Spleen (tissue), 11 donors: ENCODE results near the gene LUC7L3. TPM values are rescaled to one million over a fixed set of nuclear protein-coding genes. Genes with fewer than 3 reads are reported as not detected.

Experiments
- DNase-seq: peaks from one replicate; pipeline ENCODE4 v3.0.0-alpha.2; 2020
- H3K27ac ChIP-seq, 8 donors: fragments of 200-600 bp; sonication (generic) in 7 of 8; 1 replicate in 4 of 8; 2 replicates in 4 of 8; pipeline versions ENCODE4 v1.5.0 to v1.8.0; 2016 to 2021; ENCODE audit warnings: inconsistent platforms in 4 of 8, mild to moderate bottlenecking in 4 of 8, moderate library complexity in 1 of 8
- H3K27me3 ChIP-seq, 7 donors: fragments of 200-600 bp; sonication (generic) in 6 of 7; replicated peaks in 1 of 7; 1 replicate in 4 of 7; 2 replicates in 3 of 7; pipeline versions ENCODE4 v1.5.0 to v1.8.0; 2016 to 2021; ENCODE audit warnings: inconsistent platforms in 3 of 7, mild to moderate bottlenecking in 1 of 7
- H3K36me3 ChIP-seq, 6 donors: fragments of 200-600 bp; sonication (generic) in 5 of 6; 1 replicate in 4 of 6; 2 replicates in 2 of 6; pipeline versions ENCODE4 v1.5.0 to v1.8.0; 2016 to 2021; ENCODE audit warnings: inconsistent platforms in 2 of 6
- H3K4me1 ChIP-seq, 6 donors: fragments of 200-600 bp; sonication (generic) in 5 of 6; 1 replicate in 3 of 6; 2 replicates in 3 of 6; pipeline versions ENCODE4 v1.5.0 to v1.8.0; 2016 to 2021; ENCODE audit warnings: inconsistent platforms in 3 of 6
- H3K4me3 ChIP-seq, 8 donors: fragments of 200-600 bp; sonication (generic) in 7 of 8; 1 replicate in 4 of 8; 2 replicates in 4 of 8; pipeline versions ENCODE4 v1.5.0 to v1.8.0; 2016 to 2021; ENCODE audit warnings: inconsistent platforms in 4 of 8, mild to moderate bottlenecking in 4 of 8, moderate library complexity in 2 of 8
- H3K9me3 ChIP-seq, 8 donors: fragments of 200-600 bp; sonication (generic) in 7 of 8; 1 replicate in 4 of 8; 2 replicates in 4 of 8; pipeline versions ENCODE4 v1.5.0 to v1.8.0; 2016 to 2021; ENCODE audit warnings: inconsistent platforms in 4 of 8
- POLR2A ChIP-seq, 3 donors: fragments of 450-650 bp; IDR thresholded peaks; one replicate each; pipeline ENCODE4 v1.5.1; 2017; ENCODE audit warnings: antibody characterized with exemption in 3 of 3, mild to moderate bottlenecking in 1 of 3
- POLR2AphosphoS5 ChIP-seq, 3 donors: sonication (generic); formaldehyde crosslinking; IDR thresholded peaks; one replicate each; pipeline ENCODE4 v1.5.1; 2017; ENCODE audit warnings: antibody characterized with exemption in 3 of 3
- WGBS, 5 donors: extraction: QIAGEN DNeasy Blood & Tissue Kit in 3 of 5; methylation state at CpG; one replicate each; pipeline versions ENCODE4 v1.1.5 to v1.1.7; 2013 to 2018; 5-methylcytosine and 5-hydroxymethylcytosine counted together
- intact Hi-C: fragments of 100-400 bp; cut with DNase I; formaldehyde crosslinking; loops from one replicate; pipeline ENCODE4 v1.15.0; 2023; ENCODE audit warnings: low total_unique reads
- polyA plus RNA-seq, 3 donors: library from polyadenylated mRNA; stranded (reverse); fragments of 200-250 nt; gene quantifications; one replicate each; pipeline ENCODE4 v1.2.1, GENCODE V29; 2013
- total RNA-seq, 7 donors: library from RNA; depleted of rRNA in 3 of 7; stranded (reverse); fragments of >200 nt in 3 of 7; fragmentation: NEBNext Ultra II Directional in 4 of 7; extraction: Animal tissue kit (Norgen Biotek cat#: 25700) in 4 of 7; gene quantifications; one replicate each; pipeline versions ENCODE4 v1.1.0 to v1.2.1, GENCODE V29; 2016 to 2021
- TF ChIP-seq, protein P1 (sequence below), 11 experiments: fragments of 200-600 bp in 7 of 11; fragments of 450-650 bp in 4 of 11; sonication (generic) in 4 of 11; IDR thresholded peaks in 8 of 11; conservative IDR thresholded peaks in 3 of 11; 1 replicate in 7 of 11; 2 replicates in 4 of 11; pipeline versions ENCODE4 v1.4.0 to v1.8.0; 2016 to 2021; ENCODE audit warnings: antibody characterized with exemption in 11 of 11, inconsistent platforms in 4 of 11, mild to moderate bottlenecking in 1 of 11
- donor health status: healthy with polysubstance abuse.
- donor health status: DM: no; HTN: no; CAD: no; lungs with moderate emphysema.
- donor health status: DM: no; HTN: no; CAD: no.
- donor health status: Bipolar disorder and iron deficiency.
- donor health status: healthy.
- donor health status: DM: no; HTN: no; CAD: no.
- donor health status: DM: yes; HTN: yes; CAD: no.

LUC7L3 gene
- total and polyA plus RNA-seq, 10 donors = 91.2 to 223 (median 143) TPM

DNA sequence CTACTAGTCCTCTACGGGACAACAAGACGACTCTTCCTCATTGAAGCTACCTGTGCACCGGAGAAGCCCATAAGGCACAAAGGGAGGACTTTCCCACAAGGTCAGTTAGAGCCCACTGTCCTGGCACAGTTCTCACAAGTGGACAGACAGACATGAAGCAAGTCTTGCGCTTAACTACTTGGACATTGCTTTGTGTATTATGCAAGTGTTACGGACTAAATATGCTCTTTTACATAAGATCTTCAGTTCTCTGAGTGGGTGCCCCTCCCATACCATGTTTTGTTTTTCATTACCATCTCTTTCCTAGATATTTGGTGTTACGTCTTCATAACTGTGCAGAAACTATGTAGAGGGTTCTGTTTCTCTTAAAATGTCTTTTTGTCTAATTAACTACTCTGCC is 29.8 kb downstream of the LUC7L3 start:
- 86 to 93% (median 89%) methylated on average over 6 of the region's 6 CpGs for WGBS, 5 donors
- peak in 1 of 3 donors; percentile 20 for TF ChIP-seq POLR2AphosphoS5 (IDR thresholded peaks at IDR 0.05)
- TF ChIP-seq POLR2A (IDR thresholded peaks at IDR 0.05) = no peak
- TF ChIP-seq, protein P1, sequence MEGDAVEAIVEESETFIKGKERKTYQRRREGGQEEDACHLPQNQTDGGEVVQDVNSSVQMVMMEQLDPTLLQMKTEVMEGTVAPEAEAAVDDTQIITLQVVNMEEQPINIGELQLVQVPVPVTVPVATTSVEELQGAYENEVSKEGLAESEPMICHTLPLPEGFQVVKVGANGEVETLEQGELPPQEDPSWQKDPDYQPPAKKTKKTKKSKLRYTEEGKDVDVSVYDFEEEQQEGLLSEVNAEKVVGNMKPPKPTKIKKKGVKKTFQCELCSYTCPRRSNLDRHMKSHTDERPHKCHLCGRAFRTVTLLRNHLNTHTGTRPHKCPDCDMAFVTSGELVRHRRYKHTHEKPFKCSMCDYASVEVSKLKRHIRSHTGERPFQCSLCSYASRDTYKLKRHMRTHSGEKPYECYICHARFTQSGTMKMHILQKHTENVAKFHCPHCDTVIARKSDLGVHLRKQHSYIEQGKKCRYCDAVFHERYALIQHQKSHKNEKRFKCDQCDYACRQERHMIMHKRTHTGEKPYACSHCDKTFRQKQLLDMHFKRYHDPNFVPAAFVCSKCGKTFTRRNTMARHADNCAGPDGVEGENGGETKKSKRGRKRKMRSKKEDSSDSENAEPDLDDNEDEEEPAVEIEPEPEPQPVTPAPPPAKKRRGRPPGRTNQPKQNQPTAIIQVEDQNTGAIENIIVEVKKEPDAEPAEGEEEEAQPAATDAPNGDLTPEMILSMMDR (IDR thresholded peaks at IDR 0.05 in 8 of 11, conservative IDR thresholded peaks at IDR 0.05 in 3 of 11) = no peak
- intact Hi-C loops = no loop called here
- no peaks in the 10 kb centered on the region for H3K27me3 ChIP-seq
- no peaks in the 10 kb centered on the region for H3K4me1 ChIP-seq
- DNase-seq = no peak
- H3K9me3 ChIP-seq = no peaks in the 10 kb centered on the region
- H3K4me3 ChIP-seq = no peak overlapping the region
- H3K36me3 ChIP-seq = peaks cover 0 to 100% (median 94%) of the 10 kb centered on the region in 6 donors
- no peak overlapping the region for H3K27ac ChIP-seq

DNA sequence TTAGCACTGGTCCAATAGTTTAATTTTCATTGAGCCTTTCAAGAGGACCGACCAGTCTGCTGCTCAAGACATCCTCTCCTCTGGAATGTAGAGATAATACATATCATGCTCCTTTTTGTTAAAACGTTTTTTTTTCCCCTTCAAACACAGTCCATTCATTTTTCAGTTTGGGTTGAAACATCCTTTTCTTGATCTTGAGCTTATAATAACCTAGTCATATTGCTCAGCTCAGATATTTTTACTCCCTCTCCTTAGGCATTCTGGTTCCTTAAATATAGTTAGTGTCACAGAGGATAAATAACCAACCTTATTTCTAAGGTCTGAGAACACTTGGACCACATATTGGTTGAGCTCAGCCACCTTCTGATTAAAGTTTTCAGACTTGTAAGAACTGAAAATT is 35.1 kb downstream of the LUC7L3 start:
- H3K27ac ChIP-seq = no peak overlapping the region
- no peak for DNase-seq
- H3K9me3 ChIP-seq = no peaks in the 10 kb centered on the region
- no peaks in the 10 kb centered on the region for H3K27me3 ChIP-seq
- peaks cover 0 to 69% (median 53%) of the 10 kb centered on the region in 6 donors for H3K36me3 ChIP-seq
- no peaks in the 10 kb centered on the region for H3K4me1 ChIP-seq
- TF ChIP-seq, protein P1 (IDR thresholded peaks at IDR 0.05 in 8 of 11, conservative IDR thresholded peaks at IDR 0.05 in 3 of 11) = no peak
- 73 to 81% (median 77%) methylated on average over 2 of the region's 2 CpGs for WGBS, 5 donors
- intact Hi-C loops = no loop called here
- no peak overlapping the region for H3K4me3 ChIP-seq

DNA sequence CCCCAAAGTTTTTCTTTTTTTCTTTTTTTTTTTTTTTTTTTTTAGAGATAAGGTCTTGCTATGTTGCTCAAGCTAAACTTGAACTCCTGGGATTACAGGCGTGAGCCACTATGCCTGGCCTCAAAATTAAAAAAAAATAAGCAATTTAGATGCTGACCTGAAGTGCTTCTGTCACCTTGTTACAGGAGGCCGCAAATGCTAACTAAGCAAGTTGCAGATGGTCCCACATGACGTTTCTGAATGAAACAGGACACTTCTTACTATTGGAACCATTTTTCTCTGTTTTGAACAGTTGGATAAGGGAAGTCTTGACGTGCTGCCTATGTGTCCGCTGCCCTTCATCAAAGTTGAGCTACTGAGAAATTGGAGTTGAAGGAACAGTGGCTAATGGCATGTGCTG is 39.1 kb downstream of the LUC7L3 start:
- Histone ChIP-seq H3K36me3 (peaks cover 0 to 29% (median 15%) of the 10 kb centered on the region in 6 donors), H3K4me3 (no peak overlapping the region), H3K27me3 (no peaks in the 10 kb centered on the region), H3K27ac (no peak overlapping the region), H3K9me3 (no peaks in the 10 kb centered on the region), H3K4me1 (peaks cover 0 to 12% (median 7%) of the 10 kb centered on the region in 6 donors)
- no peak for DNase-seq
- intact Hi-C loops = no loop called here
- TF ChIP-seq POLR2A (IDR thresholded peaks at IDR 0.05) = no peak
- TF ChIP-seq POLR2AphosphoS5 (IDR thresholded peaks at IDR 0.05) = no peak
- TF ChIP-seq, protein P1 (IDR thresholded peaks at IDR 0.05 in 8 of 11, conservative IDR thresholded peaks at IDR 0.05 in 3 of 11) = no peak
- 67 to 82% (median 77%) methylated on average over 5 of the region's 5 CpGs for WGBS, 5 donors

DNA sequence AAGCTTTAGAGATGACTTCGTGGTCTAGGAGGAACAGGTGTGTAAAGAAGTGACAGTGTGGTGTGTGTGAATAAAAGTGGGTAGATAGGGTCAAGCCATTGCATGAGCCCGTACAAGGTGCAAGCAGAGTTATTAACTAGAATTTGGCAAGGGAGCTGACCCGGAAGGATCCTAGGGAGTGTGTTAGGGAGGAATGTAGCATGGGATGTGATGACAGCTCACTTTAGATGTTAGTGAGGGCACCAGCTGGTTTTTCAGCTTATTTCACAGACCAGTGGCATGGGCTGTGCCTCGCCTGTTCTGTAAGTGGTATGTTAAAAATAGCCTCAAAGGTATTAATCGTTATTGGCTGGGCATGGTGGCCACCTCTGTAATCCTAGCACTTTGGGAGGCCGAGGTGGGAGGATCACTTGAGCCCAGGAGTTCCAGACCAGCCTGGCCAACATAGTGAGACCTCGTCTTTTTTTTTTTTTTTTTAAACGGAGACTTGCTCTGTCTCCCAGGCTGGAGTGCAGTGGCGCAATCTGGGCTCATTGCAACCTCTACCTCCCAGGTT is 39.7 kb downstream of the LUC7L3 start:
- no peak overlapping the region for H3K4me3 ChIP-seq
- H3K27ac ChIP-seq = no peak overlapping the region
- peaks cover 0 to 17% (median 13%) of the 10 kb centered on the region in 6 donors for H3K4me1 ChIP-seq
- DNase-seq = no peak
- 67 to 86% (median 77%) methylated on average over 9 of the region's 9 CpGs for WGBS, 5 donors
- peaks cover 0 to 24% (median 10%) of the 10 kb centered on the region in 6 donors for H3K36me3 ChIP-seq
- TF ChIP-seq POLR2AphosphoS5 (IDR thresholded peaks at IDR 0.05) (peak in 1 of 3 donors; percentile 17), POLR2A (IDR thresholded peaks at IDR 0.05) (no peak)
- TF ChIP-seq, protein P1 (IDR thresholded peaks at IDR 0.05 in 8 of 11, conservative IDR thresholded peaks at IDR 0.05 in 3 of 11) = no peak
- no peaks in the 10 kb centered on the region for H3K27me3 ChIP-seq
- intact Hi-C loops = no loop called here
- no peaks in the 10 kb centered on the region for H3K9me3 ChIP-seq
